ENCODE results near the gene PLXNC1. TPM values are rescaled to one million over a fixed set of nuclear protein-coding genes. Genes with fewer than 3 reads are reported as not detected.

PLXNC1 gene
- total and polyA plus RNA-seq, 9 of the 15 experiments (the other 6 are each of a cell fraction or from before 2014, with no cell fraction given): 0.08 to 0.87 (median 0.28) TPM

DNA sequence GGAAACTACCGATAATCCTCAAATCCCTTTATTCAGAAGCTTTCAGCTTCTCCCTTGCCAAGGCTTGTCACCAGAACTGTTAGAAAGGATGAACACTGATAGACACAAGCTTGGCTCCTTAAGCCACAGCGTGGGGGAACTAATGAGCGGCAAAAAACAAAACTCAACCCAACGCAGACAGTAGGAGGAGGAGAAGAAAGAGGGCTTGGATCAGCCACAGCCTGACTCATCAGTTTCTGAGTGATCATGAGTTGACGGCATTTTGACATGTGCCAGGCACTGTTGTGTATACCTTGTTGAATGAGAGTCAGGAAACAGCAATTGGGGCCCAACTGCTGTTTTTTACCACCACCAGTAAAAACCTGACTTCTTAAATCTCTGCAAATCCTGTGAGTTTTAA is 23.7 kb downstream of the PLXNC1 start (continued):
- TF ChIP-seq CTCF (IDR thresholded peaks at IDR 0.05 in 2 of 3, conservative IDR thresholded peaks at IDR 0.05 in 1 of 3; ENCODE audit: insufficient read depth in 2 of 3, low read depth in 1 of 3, low read length in 3 of 3): no peak
- 0 out of 3 replicates have a peak, but pooled peaks of 1 of the 2 experiments have one; percentile 15 for TF ChIP-seq CBX3 (IDR thresholded peaks at IDR 0.05; ENCODE audit: borderline replicate concordance in 1 of 2, low read length in 2 of 2)
- no peak for TF ChIP-seq HNRNPL (IDR thresholded peaks at IDR 0.05; ENCODE audit: low read depth, low read length)
- no peak for TF ChIP-seq PCBP2 (IDR thresholded peaks at IDR 0.05; ENCODE audit: low read depth, low read length, poor library complexity, severe bottlenecking)
- no peak for TF ChIP-seq DDX20 (tag; IDR thresholded peaks at IDR 0.05; ENCODE audit: low read depth)
- TF ChIP-seq UBTF (IDR thresholded peaks at IDR 0.05; ENCODE audit: borderline replicate concordance in 1 of 2, low read depth in 2 of 2, low read length in 2 of 2): 0 out of 4 replicates have a peak, but pooled peaks of 1 of the 2 experiments have one; percentile 20
- TF ChIP-seq ZBTB33 (CRISPR knock-in tag; IDR thresholded peaks at IDR 0.05): no peak
- peak; percentile 21; the same call in 1 of the 2 replicates for TF ChIP-seq SOX6 (IDR thresholded peaks at IDR 0.05)
- no peak for TF ChIP-seq ZNF280A (IDR thresholded peaks at IDR 0.05; ENCODE audit: low read depth, partially characterized antibody)
- peak; percentile 98 for TF ChIP-seq ZNF316 (IDR thresholded peaks at IDR 0.05)
- TF ChIP-seq TBP (optimal IDR thresholded peaks at IDR 0.05; ENCODE audit: low read depth, low read length): peak; percentile 19
- TF ChIP-seq, protein P1, sequence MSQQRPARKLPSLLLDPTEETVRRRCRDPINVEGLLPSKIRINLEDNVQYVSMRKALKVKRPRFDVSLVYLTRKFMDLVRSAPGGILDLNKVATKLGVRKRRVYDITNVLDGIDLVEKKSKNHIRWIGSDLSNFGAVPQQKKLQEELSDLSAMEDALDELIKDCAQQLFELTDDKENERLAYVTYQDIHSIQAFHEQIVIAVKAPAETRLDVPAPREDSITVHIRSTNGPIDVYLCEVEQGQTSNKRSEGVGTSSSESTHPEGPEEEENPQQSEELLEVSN (IDR thresholded peaks at IDR 0.05; ENCODE audit: borderline replicate concordance in 1 of 2, extremely low read depth in 1 of 2, insufficient read depth in 1 of 2, insufficient read length in 1 of 2, low read depth in 1 of 2, low read length in 1 of 2, poor library complexity in 1 of 2, severe bottlenecking in 1 of 2): peak; percentile 13 to 42
- no peak for TF ChIP-seq ETV6 (IDR thresholded peaks at IDR 0.05; ENCODE audit: borderline replicate concordance in 1 of 2, low read depth in 2 of 2, low read length in 1 of 2)
- TF ChIP-seq ETV6 (CRISPR knock-in tag; IDR thresholded peaks at IDR 0.05; ENCODE audit: borderline replicate concordance): no peak
- no peak for TF ChIP-seq POLR2B (IDR thresholded peaks at IDR 0.05; ENCODE audit: low read depth, partially characterized antibody)

Measured in K562 (cell line).